ENCODE results near the gene SLC48A1. TPM values are rescaled to one million over a fixed set of nuclear protein-coding genes. Genes with fewer than 3 reads are reported as not detected.

Gene SLC48A1
- polyA plus RNA-seq, 4 donors = 49.1 to 67.0 (median 58.8) TPM

DNA sequence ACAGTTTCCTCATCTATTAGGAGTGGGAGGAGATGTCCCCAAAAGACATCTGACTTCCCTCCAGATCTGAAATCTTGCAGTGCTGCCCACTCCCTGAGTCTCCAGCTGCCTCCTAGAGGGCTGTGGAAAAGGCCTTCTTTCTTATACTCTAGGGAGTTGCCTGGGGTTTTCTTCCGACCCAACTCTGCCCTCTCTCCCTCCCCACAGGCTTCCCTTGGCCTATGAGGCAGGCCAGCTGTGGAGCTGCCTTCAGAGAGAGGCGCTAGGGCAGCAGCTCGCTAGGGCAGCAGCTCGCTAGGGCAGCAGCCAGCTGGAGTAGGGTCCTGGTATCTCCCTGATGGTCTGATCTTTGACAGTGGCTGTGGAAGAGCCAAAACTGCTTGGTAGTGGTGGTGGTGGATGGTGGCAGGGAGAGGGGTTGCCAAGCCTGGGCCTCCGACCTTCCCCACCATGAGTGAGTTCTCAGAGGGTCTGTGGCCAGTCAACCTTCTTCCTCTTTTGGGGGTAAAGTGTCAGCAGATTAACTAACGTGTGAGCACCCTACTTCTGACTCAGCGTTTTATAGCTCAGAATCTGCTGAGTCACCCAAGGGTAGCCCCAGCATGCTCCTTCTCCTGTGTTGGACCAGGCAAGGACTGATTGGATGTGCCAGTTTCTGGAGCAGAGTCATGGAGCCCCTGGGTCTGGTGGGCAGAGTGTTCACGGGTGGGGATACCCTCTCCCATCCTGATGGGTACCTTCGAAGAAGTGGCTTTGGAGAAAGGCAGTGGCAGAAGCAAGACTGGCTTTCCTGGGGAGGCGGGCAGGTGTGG lies 2.3 kb downstream of the SLC48A1 start:
- no peak for DNase-seq (ENCODE audit: low read depth in 4 of 4, low spot score in 2 of 4)

DNA sequence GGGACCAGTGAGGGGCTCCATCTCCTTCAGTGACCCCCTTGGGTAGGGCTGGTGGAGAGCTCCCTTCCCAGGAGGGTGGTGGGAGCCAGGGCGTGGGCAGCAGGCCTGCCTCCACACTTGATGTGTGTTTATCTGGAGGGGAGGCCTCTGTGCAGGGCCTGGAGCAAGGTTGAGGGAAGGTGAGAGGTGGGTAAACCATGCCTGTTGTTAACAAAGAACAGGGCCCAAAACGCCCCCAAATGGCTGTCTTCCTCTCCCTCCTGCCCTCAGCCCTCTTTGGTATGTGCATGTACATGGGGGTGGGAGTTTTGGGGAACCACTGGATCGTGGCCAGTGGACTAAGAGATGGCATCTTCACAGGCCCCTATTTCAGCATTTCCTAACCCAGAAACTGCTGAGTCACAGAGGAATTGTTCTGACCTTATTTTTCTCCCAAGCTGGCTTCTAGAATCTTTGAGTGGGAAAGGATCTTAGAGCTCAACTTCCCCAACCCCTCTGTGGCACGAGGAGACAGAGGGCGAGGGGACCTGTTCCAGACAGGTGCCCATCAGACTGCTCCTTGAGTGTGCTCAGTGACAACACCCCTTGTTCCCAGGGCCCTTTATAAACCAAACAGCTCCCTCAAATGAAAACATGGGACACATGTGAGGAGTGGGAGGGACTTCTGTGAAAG lies 3.6 kb downstream of the SLC48A1 start:
- DNase-seq (ENCODE audit: low read depth in 4 of 4, low spot score in 2 of 4) = no peak

DNA sequence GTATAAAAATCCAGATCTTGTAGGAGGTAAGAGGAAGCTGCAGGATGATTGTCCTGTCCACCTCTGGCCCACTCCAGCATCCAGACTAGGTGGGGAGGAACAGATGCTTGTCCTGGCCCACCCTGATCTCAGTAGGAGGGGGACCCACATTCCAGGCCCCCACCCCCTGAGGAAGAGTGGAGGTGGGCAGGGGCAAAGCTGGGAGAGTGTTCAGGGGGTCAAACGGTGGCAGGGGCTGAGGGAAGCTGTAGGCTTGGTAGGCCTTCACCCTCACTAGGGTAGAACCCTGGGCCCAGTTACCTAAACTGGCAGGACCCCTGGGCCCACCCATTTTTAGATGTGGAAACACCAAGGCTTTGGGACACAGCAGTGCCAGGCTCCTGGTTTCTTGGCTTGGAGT lies 4.1 kb downstream of the SLC48A1 start:
- no peak for DNase-seq (ENCODE audit: low read depth in 4 of 4, low spot score in 2 of 4)

DNA sequence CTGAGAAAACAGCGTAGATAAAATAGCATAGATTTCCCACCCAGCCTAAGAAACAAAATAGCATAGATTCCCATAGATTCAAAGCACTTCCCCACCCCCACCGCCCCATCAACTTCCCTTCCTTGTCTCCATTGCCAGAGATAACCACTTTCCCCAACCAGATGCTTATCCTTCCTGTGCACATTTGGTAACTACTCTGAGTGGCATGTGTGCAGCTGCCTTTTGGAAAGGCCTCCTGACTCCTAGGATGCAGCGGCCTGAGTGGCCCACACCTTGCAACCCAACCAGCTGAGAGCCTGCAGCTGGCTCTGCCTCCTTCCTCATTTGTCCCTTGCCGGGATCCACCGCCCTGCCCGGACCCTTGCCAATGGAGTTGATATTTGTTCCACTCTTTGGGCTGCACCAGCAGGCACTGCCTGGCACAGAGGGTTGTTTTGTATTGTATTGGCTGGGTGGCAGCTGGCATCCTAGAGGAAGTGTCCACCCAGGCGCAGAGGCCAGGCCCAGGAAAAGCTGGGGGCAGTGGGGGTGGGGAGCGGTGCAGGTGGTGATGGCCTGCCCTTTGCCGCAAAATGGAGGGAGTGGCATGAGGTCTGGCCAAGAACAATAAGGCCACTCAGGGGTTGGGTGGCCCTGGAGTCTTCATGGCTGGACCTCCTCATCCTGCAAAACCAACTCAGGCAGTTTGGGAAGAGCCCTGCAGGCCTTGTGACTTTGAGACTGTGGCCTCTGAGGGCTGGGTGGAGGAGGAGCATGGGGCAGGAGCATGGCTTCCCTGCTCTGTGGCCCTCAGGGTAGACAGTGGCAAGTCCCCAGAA lies 4.9 kb downstream of the SLC48A1 start:
- DNase-seq (ENCODE audit: low read depth in 4 of 4, low spot score in 2 of 4) = no peak

DNA sequence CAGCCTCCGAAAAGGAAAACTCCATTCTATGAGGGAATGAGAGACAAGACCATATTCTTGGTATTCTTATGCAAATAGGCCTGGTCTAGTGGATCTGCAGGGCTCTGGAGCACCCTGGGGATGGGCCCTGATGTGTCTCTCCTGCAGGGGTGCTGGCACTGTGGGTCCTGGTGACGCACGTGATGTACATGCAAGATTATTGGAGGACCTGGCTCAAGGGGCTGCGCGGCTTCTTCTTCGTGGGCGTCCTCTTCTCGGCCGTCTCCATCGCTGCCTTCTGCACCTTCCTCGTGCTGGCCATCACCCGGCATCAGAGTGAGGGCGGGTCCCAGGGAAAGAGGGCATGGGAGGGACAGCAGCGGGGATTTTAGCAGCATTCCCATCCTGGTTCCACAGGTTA lies 5.8 kb downstream of the SLC48A1 start:
- no peak for DNase-seq (ENCODE audit: low read depth in 4 of 4, low spot score in 2 of 4)

DNA sequence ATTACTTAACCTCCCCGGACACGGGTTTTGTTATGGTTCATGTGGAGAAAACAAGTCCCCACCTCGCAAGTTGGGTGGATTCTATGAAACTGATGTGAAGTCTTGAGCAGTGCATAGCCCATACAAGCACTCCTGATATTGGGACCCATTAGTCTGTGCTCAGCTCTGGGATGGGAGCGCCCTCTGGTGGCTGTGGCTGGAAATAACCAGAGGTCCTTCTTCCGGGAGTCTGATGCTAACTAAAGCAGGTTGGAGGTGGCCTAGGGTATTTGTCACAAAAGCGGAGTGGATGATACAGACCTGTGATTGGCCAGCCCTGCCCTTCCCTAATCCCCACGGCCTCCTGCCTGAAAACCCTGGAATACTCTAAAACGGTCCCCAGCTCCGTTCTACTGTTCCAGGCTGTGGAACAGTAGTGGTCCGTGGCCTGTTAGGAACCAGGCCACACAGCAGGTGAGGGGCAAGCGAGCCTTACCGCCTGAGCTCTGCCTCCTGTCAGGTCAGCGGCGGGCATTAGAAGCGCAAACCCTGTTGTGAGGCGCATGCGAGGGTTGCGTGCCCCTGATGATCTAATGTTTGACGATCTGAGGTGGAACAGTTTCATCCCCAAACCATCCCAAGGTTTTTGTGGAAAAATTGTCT lies 6.4 kb downstream of the SLC48A1 start:
- DNase-seq (ENCODE audit: low read depth in 4 of 4, low spot score in 2 of 4) = peak in 3 of 4 donors; percentile 67 to 88 (median 77)

DNA sequence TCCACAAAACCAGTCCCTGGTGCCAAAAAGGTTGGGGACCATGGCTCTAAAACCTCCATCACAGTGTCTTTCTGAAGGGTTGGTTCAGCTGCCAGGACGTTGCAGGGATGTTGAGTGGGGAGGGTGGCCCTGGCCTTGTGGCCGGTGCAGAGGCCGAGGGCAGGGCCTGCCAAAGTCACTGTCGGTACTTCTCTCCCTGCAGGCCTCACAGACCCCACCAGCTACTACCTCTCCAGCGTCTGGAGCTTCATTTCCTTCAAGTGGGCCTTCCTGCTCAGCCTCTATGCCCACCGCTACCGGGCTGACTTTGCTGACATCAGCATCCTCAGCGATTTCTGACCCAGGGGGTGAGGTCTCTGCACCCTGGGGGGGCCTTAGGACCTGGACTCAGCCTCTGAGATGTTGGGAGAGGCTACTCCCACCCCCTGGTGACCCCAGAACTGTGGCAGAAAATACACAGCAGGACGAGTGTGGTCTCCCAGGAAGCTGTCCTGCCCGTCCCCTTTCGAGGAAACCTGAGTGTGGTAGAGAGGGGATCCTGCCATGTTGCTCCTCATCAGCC lies 7.0 kb downstream of the SLC48A1 start:
- DNase-seq (ENCODE audit: low read depth in 4 of 4, low spot score in 2 of 4) = no peak

DNA sequence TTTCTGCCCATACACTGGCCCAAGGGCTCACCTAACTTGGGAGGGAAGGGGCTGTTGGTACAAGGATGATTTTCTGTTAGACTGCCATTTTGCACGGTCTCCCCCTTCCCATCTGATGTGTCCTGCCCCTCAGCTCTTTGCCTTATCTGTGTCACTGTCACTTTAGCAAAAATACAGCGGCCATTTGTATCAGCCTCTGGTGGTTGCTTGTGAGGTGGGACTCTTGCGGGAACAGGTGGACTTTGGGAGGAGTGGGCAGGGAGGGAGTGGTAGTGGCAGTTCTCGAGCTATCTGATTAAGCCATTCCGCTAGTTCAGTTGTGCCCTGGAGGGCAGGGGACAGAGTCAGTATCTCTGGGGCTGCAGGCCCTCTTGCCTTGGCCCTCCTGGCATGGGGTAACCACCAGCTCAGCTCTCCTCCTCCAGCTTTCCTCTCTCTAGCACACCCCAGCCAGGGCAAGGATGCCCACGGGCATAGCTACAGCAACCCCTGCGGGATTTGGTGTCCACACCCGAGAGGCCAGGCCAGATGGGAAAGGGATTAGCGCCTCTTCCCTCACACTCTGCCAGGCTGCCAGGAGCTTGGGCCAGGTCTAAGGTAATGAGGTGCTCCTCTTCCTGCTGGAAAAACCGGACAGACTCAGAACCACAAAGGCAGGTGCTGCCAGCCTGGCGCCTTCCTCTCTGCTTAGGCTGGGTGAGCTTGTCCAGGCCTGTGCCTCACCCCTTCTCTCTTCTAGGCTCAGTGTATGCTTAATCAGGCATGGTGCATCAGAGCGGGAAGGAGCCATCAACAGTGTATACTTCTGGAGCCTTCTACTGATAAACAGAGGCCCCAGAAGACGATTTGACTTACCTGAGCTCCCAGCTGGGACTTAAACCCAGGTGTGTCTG lies 8.7 kb downstream of the SLC48A1 start:
- no peak for DNase-seq (ENCODE audit: low read depth in 4 of 4, low spot score in 2 of 4)

DNA sequence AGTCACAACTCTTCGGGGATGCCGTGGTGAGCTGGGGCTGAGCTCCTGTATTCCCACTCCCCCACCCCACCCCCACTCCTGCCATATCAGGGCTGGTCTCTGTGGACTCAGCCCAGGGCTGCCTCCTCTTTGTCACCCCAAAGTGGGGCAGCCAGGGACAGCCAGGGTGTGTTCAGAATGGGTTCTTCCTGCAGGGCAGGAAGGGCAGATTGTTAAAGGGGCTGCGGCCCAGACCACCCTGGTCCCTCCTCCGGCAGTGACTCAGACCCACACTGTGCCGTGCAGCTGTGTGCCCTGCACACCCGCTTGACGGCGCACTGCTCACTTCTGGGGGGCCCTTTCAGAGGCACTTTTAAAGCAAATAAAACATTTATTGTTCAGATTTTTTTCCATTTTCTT lies 9.3 kb downstream of the SLC48A1 start:
- DNase-seq (ENCODE audit: low read depth in 4 of 4, low spot score in 2 of 4) = no peak

DNA sequence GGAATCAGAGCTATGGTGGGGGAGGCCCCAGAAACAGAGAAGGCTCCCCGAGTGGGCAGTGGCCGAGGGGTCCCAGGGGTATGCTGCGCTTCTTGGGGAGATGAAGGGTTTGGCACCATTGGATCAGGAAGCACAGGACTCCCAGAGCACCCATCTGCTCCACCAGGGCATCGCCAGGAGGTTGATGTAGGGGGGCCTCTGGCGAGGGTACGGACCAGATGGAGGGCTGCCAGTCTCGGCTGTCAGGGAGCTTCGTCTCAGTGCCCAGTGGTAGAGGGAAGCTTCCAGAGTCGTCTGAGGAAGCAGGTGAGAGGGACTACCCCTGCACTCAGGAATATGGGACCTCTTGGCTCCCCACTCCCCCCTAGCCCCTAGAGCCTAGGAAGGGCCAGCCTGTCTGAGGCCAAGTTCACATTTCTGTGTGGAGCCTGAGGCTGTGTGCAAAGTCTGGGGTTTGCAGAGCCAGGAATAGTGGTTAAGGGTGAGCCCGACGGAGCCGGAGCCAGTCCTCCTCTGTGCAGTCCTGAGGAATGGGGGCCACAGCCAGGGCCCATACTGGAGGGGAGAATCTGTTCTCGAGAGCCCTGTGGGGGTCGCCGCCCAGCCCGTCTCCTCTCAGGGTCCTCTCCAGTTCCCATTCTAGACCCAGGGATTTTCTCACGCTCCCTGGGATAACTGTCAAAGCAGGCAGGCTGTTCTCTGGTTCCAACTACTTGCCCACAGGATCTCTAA lies 10.2 kb downstream of the SLC48A1 start:
- DNase-seq (ENCODE audit: low read depth in 4 of 4, low spot score in 2 of 4) = no peak

DNA sequence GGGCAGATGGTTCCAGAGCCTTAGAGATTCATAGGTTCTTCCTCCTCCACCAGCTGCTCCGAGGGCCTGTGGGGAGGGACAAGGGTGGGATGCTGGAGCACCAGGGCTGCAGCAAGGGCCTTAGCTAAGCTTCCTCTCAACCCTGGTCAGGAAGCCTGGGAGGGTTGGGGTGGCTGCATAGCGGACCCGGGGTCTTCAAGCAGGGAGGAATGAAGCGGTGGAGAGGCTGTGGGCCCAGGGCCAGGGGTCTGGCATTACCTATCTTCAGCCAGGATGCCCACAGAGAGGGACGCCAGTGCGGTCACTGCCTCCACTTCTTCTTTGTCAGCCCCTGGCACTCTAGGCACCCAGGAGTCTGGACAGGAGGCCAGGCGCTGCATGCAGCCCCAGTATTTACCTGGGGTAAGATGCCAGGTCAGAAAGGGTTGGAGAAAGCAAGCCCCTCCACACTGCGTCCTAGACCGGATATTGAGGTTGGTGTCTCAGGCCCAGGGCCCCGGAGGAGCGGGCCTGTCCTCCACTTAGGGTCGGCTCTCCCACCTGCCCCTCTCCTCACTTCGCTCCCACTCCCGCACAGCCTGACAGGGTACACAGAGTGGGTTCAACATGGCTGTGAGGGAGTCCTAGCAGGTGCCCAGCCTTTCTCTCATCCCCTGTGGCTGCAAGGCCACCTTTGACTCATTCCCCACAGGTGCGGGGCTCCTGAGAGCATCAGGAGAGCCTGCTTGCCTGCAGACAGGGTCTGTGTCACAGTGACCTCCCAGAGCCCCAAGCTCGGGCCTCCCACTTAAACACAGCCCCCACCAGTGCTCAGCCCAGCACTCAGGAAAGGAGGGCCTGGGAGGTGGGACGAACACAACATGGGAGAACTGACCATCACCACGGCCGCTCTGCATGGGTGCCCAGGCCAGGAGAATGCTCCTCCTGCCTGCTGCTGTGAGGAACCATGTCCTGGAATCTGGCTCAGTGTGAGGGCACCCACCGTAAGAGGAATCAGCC lies 11.1 kb downstream of the SLC48A1 start:
- no peak for DNase-seq (ENCODE audit: low read depth in 4 of 4, low spot score in 2 of 4)

DNA sequence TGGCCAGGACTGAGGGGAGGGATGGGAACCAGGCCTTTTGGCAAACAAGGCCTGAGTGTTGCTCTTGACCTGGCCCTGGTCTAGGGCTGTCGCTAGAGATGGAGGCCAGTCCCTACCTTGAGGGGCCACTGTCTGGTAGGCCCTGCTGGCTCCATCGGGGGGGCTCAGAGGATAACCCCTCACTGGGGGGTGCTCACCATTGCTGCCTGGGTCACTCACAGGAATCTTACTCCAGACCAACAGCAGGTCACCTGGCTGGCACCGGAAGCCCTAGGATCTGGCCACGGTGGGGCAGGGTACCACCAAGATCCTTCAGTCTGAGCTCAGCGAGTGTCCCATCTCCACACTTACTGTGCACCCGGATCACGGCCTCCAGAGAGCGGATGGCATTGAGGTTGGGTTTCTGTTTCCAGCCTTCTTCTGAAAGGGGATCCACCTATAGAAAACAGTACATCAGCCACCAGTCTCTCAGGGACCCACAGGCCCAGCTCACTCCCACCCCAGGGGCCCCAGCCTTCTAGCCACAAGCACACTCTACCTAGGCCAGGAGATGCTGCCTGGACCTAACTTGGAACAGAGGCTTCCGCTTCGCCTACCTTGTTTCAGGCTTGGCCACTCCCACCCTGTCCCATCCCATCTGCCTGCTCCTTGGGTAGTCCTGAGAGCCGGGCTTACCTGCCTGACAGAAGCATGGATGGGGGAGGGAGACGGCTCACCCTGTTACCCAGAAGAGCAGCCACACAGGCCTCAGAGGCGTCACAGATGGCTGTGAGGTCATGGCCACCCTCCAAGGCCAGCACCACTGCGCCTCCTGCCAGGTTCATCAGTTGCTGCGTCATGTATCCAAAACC lies 12.2 kb downstream of the SLC48A1 start:
- no peak for DNase-seq (ENCODE audit: low read depth in 4 of 4, low spot score in 2 of 4)

DNA sequence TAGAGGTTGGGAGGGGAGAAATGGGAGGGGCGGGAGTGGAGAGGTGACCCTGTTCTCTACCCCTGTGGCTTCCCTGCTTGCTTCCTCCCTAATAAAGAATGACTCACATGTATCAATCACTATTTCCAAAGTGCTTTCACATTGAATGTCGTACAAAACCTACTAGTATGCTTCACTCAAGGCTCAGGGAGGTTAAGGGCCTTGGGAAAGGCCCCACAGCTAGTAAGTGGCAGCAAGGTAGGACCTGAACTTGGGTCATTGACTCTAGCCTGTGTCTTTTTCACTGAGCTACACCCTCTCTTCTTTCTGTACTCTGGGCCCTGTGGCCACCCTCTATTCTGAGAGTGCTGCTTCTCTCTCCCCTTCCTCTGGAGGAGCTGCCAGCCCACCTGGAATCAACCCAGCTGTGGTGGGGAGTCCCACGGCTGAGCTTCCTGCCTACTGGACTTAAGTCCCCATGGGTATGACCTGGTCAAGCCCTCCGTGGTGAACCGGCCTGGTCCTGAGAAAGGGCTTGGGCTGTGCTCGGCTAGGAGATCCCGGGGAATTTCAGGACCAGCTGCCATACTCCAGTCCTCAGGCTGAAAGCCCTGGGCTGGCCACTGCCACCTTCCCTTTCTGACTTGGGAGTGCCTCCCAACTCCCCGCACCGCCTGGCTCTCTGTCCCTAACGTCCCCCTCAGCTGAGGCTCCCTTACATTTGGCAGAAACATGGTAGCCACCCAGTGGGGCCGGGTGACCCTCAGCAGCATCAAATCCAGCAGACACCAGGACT lies 13.0 kb downstream of the SLC48A1 start:
- no peak for DNase-seq (ENCODE audit: low read depth in 4 of 4, low spot score in 2 of 4)

DNA sequence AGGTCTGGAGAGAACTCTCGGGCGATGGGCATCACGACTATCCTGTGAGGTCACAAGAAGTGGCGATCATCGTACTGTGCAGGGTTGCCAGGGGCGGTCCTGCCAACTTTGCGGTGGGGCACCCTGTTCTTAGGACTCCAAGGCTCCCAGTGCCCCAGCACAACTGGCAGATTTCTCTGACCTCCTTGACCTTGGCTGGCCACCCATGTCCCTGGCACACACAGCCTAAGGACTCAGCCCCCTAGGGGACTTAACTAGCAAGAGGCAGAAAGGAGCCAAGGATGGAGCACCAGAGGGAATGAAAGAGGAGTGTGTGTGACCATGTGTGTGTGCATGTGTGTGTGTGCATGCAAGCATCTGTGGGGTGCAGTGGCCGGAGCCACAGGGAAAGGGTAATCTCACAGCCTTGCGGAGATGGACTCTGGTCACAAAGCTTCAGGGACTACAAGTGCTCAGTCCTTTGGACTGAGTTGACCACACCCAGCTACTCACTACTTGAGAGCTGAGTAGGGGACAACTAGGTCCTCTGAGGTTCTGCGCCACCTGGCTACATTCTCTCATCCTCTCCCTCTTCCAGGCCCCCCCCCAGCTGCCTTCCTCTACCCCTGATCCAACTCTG lies 13.7 kb downstream of the SLC48A1 start:
- DNase-seq (ENCODE audit: low read depth in 4 of 4, low spot score in 2 of 4) = no peak

DNA sequence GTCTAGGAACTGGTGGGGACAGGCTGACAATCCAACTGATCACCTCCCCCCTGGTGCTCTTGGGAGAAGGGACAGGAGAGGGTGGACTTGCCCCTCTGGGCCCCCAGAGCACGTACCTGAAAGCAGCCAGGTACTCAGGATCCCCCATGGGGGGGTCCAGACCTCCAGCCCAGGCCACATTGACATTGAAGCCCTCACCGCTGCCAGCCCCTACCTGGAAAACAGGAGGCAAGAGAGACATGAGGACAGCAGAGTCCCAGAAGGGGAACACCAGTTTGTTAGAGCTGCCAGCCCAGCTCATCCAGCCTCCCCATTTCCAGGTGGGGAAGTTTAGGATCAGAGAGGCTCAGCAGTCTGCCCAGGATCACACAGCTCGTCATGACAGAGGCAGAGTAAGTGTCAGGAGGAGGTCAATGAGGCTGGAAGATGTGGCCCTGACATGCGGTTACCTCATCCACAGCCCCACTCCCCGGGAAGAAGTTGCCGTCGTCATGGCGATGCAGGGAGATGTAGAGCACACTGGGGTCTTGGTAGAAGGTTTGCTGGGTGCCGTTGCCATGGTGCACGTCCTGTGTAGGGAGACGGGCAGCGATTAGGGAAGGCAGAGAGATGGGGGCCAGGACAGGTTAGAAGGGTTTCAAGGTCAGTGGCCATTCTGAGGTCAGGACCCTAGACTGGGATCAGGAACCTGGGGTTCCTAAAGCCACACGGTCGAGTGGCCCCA lies 14.7 kb downstream of the SLC48A1 start:
- DNase-seq (ENCODE audit: low read depth in 4 of 4, low spot score in 2 of 4) = no peak

Data from left renal cortex interstitium (tissue), 4 donors.